SH-SY5Y (cell line): ENCODE data around the gene DEFB124.

Source experiments
- GATA2 ChIP-seq: IDR thresholded peaks from 2 replicates; pipeline ENCODE4 v1.6.1; 2011; ENCODE audit warnings: mild to moderate bottlenecking, low read depth, low read length
- GATA3 ChIP-seq: IDR thresholded peaks from 2 replicates; pipeline ENCODE4 v1.6.1; 2011; ENCODE audit warnings: low read depth, mild to moderate bottlenecking, low read length, moderate library complexity

- TF ChIP-seq GATA2 = no peak
- no peak for TF ChIP-seq GATA3
Measured at GRCh38 chr20:31494131-31494530, 19.2 kb upstream of the DEFB124 start.
